RPMI8226 (cell line): ENCODE results near the gene PAK3.

Experiments
- DNase-seq: peaks from one replicate; pipeline ENCODE4 v3.0.0-alpha.2; 2015

PAK3 gene

DNA sequence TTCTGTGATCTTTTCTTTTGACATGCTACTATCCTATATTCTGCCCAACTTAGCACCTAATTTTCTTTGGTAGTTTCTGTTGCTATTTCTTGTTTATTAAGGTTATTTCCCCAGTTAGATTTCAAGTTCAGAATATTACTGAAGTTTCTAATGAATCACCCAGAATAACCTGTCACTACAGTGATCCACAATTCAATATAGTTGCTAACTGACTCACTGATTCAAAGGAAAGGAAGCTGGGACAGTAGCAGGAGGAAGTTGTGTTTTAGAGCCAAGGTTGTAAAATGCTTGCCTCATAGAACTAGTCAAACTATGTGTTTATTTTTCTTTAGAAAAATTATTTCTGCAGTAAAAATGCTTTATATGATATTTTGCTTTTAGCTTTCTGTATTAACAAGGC lies 37.4 kb downstream of the PAK3 start:
- no peak for DNase-seq

GRCh38 chrX:111145878-111146277 lies 49.9 kb downstream of the PAK3 start:
- DNase-seq: no peak

GRCh38 chrX:111151764-111152163 lies 55.8 kb downstream of the PAK3 start:
- DNase-seq: no peak

GRCh38 chrX:111159232-111159631 lies 63.2 kb downstream of the PAK3 start:
- DNase-seq: no peak

DNA sequence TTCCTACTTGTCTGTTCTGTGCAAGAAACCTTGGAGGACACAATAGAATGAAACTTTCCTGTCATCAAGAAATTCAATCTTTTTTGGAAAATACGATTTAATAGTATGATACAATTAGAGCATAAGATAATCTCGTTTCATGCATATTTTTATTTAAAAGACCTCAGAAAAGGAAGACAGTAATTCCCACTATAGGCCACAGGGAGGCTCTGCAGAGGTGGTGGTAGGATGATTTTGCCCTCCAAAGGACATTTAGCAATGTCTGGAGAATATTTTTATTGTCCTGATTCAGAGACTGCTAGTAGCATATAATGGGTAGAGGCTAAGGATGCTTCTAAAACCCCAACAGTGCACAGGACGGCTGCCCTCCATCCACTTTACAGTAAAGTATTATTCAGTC lies 68.7 kb downstream of the PAK3 start:
- DNase-seq: no peak

DNA sequence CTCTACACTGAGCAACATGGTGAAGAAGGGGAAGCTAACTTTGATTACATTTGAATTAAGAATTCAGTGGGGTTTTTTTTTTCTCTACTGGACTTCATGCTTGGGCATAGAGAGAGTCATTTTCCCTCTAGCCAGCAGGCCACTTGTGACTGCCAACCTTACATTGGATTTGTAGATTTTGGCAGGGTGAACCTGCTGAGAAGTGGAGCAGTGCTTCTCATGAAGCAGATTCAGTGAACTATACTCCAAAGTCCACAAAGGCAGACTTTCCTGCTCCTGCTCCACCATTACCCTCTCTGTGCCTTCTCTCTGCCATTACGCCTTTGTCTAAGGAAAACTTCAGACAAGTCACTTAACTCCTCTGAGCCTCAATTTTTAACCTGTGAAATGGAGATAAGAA lies 69.9 kb downstream of the PAK3 start:
- no peak for DNase-seq

GRCh38 chrX:111167334-111167733 lies 71.3 kb downstream of the PAK3 start:
- DNase-seq: no peak

DNA sequence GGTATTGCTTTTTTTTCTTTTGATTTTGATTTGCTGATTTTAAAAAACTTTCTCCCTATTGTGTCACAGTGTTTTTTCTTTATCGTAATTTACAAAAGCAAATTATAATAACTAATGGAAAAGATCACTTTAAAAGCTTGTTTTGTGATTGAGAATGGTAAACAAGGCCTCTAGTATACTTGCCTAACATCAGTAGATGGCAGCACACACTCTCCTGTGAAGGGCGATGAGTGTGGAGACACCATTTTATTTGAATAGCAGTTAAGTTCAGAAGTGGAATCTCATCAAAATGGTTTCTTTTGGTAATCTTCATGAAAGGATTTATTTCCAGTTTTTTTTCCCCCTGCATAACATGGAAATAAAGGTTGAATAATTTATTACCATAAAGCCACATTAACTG lies 72.3 kb downstream of the PAK3 start:
- DNase-seq: no peak

GRCh38 chrX:111169141-111169540 lies 73.2 kb downstream of the PAK3 start:
- no peak for DNase-seq

- no peak for DNase-seq
These were observed 74.0 kb downstream of the PAK3 start for GRCh38 chrX:111170017-111170416.

DNA sequence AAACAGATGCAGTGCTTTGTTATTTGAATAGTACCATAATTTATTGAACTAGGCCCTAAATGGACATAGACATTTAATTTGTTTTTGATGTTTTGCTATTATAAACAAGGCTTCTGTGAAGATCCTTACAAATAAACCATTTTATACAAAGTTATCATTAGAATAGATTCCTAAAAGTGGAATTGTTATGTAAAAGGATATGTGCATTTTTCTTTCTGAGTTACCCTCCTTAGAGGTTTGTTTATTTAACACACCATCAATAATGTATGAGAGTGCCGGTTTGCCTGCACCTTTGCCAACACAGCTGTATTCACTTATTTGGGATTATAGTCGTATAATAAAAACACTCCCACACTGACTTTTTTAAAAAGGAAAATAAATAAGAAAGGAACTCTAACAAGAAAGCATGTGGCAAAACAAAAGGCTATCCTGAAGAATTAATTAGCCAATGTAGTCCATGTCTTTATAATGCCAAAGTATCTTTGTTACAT lies 84.8 kb downstream of the PAK3 start:
- DNase-seq: no peak

DNA sequence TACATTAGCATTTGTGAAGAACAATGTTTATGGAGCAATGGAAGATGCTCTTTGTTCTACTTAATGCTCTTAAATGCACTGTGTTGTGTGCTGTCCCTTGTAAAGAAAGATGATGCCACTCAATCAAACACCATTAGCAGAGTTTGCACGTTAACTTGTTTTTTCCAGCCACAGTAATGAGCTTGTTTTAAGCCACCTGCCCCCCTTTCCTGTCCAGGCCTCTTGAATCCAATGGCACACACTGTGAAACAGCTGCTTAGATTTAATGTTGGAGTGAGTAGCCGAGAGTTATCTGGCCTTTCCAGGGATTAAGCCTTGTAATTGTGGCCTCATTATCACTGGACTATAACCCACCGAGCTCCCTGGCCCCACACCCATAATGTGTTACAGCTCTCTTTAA lies 86.0 kb downstream of the PAK3 start:
- DNase-seq: no peak

DNA sequence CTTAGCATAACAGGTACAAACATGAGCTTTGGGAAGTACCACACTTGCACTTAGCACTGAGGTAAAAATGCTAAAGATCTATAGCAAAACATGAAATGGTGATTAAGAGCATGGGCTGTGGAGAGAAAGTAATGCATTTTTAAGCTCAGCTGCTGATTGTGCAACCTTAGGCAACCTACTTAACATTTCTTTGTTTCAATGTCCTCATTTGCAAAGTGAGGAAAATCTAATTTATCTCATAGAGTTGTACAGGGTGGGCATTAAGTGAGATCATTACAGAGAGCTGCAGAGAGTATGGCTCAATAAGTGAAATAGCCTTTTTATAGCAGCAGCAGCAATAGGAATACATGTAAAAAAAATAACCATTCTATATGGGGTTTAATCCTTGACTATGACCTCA lies 87.0 kb downstream of the PAK3 start:
- no peak for DNase-seq

GRCh38 chrX:111191598-111191997 lies 95.6 kb downstream of the PAK3 start:
- no peak for DNase-seq

GRCh38 chrX:111199505-111199904 lies 103.5 kb downstream of the PAK3 start:
- no peak for DNase-seq

DNA sequence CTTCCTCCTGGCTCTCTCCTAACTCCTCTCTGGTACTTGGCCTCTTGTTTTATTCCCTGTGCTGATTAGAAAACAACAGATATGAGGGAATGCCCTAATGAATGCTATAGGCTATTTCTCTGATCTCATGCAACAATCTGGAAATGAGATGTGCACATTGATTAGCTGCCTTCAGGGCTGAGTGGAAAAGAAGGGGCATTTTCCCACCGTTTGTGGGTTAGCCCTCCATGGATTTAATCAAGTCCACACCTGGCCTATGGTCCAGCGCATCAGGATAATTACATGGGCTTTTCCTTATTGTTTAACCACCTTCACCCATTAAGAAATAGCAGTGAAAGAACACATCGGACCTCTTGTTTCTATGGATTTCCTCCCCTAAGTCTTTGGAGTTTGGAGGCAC lies 104.3 kb downstream of the PAK3 start:
- DNase-seq: no peak

GRCh38 chrX:111207851-111208250 lies 111.9 kb downstream of the PAK3 start:
- no peak for DNase-seq

GRCh38 chrX:111216293-111216801 lies 120.4 kb downstream of the PAK3 start:
- DNase-seq: no peak

DNA sequence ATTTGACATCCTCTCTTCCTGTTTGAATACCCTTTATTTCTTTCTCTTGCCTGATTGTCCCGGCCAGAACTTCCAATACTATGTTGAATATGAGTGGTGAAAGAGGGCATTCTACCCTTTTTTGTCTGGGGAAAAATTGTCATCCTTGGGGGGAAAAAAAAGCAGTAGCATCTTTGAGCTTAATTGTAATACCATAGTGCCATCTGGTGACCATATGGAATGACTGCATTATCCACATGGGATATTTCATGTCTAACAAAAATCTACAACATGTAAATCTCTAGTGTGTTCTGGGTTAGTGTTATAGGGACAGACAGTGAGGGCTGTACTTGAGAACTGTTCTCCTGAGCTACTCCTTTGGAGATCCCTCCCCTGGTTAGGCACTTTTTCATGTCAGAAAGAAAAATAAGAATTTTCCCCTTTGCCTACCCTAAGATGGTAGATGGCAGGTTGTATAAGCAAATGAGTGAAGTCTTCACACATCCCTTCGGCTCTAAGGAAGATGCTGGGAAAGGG lies 148.3 kb downstream of the PAK3 start:
- peak; percentile 7 for DNase-seq

- no peak for DNase-seq
These were observed 159.1 kb downstream of the PAK3 start for GRCh38 chrX:111254896-111255693.

DNA sequence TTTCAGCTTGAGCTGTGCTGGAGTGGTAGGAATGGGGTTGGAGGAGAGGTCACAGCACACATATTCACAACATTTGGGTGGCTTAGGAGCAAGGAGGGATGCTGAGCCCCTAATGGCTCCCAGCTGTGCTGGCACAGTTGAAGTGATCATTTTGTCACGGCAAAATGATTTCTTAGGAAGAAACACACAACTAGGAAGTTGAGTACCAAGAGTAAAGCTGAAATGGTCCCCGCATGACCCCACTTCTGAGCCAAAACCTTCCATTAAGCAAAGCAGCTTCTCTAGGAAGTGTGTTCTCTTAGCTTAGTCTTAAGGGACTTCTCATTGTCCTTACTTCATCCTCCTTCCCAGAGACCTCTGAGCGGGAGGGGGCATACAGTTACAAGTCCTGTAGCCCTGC lies 161.7 kb downstream of the PAK3 start:
- no peak for DNase-seq

DNA sequence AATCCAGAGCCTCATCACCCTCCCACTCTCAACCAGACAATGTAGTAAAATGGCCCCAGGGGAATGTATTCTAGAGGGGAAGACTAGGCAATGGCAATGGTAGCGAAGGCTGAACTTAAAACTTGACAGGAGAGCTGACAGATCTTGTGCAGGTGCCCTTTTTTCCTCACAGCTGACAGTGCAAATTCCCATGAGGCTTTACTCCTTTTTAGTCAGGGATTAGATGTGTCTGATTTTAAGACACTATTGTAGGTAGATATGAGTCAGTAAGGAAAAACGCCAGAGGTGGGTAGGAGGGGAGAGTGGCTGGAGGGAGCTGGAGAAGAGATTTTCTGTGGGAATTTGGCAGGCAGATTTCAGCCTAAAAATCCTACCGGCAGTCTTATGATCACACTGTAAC lies 163.6 kb downstream of the PAK3 start:
- DNase-seq: no peak

GRCh38 chrX:111260451-111260850 lies 164.5 kb downstream of the PAK3 start:
- DNase-seq: no peak

DNA sequence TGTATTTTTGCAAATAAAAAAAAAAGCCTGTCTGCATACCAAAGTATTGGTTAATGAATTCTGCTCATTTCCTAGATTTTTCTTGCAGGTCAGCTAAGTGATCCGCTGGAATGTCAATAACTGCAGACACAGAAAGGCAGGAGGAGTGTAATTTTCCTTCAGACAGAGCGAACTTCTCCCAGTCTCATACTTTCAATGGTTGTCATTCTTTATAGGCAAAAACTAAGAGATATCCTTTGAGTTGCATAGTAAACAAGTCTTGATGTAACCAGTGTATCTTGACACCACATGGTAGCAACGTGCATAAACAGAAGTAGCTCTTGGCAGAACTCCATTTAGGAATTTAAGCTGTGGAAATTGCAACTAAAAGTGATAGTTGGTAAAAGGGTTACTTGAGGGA lies 166.1 kb downstream of the PAK3 start:
- no peak for DNase-seq

DNA sequence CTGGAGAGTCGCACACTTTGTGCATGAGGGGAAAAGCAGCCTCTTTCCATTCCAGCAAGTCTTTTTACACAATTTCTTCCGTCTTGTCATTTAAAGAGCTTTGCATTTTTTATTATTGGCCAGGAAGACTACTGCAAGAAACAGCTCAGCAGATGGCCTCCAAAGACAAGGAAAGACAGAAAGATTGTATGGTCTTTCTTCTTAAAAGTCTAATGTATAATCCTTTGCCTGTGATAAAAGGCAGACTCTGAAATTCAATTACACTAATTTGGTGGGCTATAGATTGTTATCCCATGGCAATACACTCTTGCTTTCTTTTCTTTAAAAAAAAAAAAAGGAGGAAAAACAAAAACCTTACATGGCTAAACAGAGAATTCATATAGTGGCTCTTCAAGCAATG lies 168.4 kb downstream of the PAK3 start:
- no peak for DNase-seq
